Measurements from ENCODE around the gene COL6A3.

DNA sequence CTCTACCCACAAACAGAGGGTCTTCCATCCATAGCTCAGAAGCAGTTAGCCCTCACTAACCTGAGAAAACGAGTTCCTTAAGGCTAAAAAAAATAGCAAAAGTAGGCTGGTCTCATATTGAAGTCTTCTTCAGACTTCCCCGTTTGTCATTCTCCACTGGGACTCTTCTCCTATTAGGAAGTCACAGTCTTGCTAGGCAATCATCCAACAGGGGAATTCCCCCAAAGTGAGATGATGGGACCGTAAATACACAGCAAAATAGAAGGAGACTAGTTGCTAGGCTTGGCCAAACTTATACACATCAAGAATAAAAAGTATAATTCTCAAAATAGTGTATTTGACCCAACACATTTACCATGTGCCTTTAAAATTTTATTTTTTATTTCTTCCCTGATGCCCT, 34.3 kb downstream of the COL6A3 start:
- no peak for TF ChIP-seq POLR2A (IDR thresholded peaks at IDR 0.05)
- TF ChIP-seq, protein P1, sequence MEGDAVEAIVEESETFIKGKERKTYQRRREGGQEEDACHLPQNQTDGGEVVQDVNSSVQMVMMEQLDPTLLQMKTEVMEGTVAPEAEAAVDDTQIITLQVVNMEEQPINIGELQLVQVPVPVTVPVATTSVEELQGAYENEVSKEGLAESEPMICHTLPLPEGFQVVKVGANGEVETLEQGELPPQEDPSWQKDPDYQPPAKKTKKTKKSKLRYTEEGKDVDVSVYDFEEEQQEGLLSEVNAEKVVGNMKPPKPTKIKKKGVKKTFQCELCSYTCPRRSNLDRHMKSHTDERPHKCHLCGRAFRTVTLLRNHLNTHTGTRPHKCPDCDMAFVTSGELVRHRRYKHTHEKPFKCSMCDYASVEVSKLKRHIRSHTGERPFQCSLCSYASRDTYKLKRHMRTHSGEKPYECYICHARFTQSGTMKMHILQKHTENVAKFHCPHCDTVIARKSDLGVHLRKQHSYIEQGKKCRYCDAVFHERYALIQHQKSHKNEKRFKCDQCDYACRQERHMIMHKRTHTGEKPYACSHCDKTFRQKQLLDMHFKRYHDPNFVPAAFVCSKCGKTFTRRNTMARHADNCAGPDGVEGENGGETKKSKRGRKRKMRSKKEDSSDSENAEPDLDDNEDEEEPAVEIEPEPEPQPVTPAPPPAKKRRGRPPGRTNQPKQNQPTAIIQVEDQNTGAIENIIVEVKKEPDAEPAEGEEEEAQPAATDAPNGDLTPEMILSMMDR (IDR thresholded peaks at IDR 0.05), result no peak
